ENCODE data around the gene CFAP299. TPM values are rescaled to one million over a fixed set of nuclear protein-coding genes. Genes with fewer than 3 reads are reported as not detected.

Gene CFAP299
- total and polyA plus RNA-seq, 2 of the 8 experiments (the other 6 are each of a cell fraction or from before 2014, with no cell fraction given), result not detected

DNA sequence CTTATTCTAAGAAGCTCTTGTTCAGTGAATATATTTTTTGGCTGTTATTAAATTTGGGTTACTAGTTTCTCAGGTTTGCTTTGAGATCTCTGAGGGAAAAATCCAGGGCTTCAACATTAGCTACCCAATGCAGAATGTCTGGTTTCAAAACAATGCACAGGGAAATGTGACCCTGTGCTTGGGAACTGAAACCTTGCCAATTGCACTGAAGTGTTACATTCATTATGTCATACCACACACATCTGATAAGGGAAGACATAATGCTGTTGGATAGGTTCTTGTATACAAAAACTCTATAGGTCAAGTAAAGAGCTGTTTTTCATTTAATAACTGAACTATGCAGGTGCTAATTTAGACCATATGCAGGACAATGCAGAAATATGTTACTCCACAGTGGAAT, 349.7 kb downstream of the CFAP299 start (continued):
- TF ChIP-seq, protein P1, sequence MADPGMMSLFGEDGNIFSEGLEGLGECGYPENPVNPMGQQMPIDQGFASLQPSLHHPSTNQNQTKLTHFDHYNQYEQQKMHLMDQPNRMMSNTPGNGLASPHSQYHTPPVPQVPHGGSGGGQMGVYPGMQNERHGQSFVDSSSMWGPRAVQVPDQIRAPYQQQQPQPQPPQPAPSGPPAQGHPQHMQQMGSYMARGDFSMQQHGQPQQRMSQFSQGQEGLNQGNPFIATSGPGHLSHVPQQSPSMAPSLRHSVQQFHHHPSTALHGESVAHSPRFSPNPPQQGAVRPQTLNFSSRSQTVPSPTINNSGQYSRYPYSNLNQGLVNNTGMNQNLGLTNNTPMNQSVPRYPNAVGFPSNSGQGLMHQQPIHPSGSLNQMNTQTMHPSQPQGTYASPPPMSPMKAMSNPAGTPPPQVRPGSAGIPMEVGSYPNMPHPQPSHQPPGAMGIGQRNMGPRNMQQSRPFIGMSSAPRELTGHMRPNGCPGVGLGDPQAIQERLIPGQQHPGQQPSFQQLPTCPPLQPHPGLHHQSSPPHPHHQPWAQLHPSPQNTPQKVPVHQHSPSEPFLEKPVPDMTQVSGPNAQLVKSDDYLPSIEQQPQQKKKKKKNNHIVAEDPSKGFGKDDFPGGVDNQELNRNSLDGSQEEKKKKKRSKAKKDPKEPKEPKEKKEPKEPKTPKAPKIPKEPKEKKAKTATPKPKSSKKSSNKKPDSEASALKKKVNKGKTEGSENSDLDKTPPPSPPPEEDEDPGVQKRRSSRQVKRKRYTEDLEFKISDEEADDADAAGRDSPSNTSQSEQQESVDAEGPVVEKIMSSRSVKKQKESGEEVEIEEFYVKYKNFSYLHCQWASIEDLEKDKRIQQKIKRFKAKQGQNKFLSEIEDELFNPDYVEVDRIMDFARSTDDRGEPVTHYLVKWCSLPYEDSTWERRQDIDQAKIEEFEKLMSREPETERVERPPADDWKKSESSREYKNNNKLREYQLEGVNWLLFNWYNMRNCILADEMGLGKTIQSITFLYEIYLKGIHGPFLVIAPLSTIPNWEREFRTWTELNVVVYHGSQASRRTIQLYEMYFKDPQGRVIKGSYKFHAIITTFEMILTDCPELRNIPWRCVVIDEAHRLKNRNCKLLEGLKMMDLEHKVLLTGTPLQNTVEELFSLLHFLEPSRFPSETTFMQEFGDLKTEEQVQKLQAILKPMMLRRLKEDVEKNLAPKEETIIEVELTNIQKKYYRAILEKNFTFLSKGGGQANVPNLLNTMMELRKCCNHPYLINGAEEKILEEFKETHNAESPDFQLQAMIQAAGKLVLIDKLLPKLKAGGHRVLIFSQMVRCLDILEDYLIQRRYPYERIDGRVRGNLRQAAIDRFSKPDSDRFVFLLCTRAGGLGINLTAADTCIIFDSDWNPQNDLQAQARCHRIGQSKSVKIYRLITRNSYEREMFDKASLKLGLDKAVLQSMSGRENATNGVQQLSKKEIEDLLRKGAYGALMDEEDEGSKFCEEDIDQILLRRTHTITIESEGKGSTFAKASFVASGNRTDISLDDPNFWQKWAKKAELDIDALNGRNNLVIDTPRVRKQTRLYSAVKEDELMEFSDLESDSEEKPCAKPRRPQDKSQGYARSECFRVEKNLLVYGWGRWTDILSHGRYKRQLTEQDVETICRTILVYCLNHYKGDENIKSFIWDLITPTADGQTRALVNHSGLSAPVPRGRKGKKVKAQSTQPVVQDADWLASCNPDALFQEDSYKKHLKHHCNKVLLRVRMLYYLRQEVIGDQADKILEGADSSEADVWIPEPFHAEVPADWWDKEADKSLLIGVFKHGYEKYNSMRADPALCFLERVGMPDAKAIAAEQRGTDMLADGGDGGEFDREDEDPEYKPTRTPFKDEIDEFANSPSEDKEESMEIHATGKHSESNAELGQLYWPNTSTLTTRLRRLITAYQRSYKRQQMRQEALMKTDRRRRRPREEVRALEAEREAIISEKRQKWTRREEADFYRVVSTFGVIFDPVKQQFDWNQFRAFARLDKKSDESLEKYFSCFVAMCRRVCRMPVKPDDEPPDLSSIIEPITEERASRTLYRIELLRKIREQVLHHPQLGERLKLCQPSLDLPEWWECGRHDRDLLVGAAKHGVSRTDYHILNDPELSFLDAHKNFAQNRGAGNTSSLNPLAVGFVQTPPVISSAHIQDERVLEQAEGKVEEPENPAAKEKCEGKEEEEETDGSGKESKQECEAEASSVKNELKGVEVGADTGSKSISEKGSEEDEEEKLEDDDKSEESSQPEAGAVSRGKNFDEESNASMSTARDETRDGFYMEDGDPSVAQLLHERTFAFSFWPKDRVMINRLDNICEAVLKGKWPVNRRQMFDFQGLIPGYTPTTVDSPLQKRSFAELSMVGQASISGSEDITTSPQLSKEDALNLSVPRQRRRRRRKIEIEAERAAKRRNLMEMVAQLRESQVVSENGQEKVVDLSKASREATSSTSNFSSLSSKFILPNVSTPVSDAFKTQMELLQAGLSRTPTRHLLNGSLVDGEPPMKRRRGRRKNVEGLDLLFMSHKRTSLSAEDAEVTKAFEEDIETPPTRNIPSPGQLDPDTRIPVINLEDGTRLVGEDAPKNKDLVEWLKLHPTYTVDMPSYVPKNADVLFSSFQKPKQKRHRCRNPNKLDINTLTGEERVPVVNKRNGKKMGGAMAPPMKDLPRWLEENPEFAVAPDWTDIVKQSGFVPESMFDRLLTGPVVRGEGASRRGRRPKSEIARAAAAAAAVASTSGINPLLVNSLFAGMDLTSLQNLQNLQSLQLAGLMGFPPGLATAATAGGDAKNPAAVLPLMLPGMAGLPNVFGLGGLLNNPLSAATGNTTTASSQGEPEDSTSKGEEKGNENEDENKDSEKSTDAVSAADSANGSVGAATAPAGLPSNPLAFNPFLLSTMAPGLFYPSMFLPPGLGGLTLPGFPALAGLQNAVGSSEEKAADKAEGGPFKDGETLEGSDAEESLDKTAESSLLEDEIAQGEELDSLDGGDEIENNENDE (IDR thresholded peaks at IDR 0.05; ENCODE audit: insufficient replicate concordance, low read length), result no peak
- TF ChIP-seq CBX8 (IDR thresholded peaks at IDR 0.05; ENCODE audit: borderline replicate concordance, low read depth, low read length) (no peak), YY1 (IDR thresholded peaks at IDR 0.05; ENCODE audit: low read depth, low read length) (no peak), SIN3A (conservative IDR thresholded peaks at IDR 0.05 in 1 of 2, IDR thresholded peaks at IDR 0.05 in 1 of 2; ENCODE audit: low read depth in 1 of 2, low read length in 2 of 2) (no peak), RXRA (IDR thresholded peaks at IDR 0.05; ENCODE audit: insufficient read depth, low read depth, low read length) (no peak)
